Uterus (tissue), 2 donors: Measurements from ENCODE around the gene PANK4.

Source experiments
- POLR2A ChIP-seq, 2 donors: fragments of 450-650 bp; IDR thresholded peaks; one replicate each; pipeline ENCODE4 v1.6.1; 2016; ENCODE audit warnings: antibody characterized with exemption in 2 of 2, mild to moderate bottlenecking in 1 of 2, moderate library complexity in 1 of 2
- TF ChIP-seq, protein P1 (sequence below), 4 experiments: fragments of 200-600 bp in 2 of 4; fragments of 450-650 bp in 2 of 4; sonication (generic) in 2 of 4; IDR thresholded peaks; one replicate each; pipeline ENCODE4 v1.5.1; 2016 to 2019; ENCODE audit warnings: antibody characterized with exemption in 4 of 4, mild to moderate bottlenecking in 2 of 4, moderate library complexity in 1 of 4

GRCh38 chr1:2571348-2571747 lies 45.0 kb upstream of the PANK4 start:
- TF ChIP-seq, protein P1, sequence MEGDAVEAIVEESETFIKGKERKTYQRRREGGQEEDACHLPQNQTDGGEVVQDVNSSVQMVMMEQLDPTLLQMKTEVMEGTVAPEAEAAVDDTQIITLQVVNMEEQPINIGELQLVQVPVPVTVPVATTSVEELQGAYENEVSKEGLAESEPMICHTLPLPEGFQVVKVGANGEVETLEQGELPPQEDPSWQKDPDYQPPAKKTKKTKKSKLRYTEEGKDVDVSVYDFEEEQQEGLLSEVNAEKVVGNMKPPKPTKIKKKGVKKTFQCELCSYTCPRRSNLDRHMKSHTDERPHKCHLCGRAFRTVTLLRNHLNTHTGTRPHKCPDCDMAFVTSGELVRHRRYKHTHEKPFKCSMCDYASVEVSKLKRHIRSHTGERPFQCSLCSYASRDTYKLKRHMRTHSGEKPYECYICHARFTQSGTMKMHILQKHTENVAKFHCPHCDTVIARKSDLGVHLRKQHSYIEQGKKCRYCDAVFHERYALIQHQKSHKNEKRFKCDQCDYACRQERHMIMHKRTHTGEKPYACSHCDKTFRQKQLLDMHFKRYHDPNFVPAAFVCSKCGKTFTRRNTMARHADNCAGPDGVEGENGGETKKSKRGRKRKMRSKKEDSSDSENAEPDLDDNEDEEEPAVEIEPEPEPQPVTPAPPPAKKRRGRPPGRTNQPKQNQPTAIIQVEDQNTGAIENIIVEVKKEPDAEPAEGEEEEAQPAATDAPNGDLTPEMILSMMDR (IDR thresholded peaks at IDR 0.05), result no peak
- no peak for TF ChIP-seq POLR2A (IDR thresholded peaks at IDR 0.05)
